Measurements from ENCODE around the gene PER1. TPM values are rescaled to one million over a fixed set of nuclear protein-coding genes. Genes with fewer than 3 reads are reported as not detected.

The PER1 gene
- total RNA-seq, 1 experiment from 2014 or later: 17.1 TPM

DNA sequence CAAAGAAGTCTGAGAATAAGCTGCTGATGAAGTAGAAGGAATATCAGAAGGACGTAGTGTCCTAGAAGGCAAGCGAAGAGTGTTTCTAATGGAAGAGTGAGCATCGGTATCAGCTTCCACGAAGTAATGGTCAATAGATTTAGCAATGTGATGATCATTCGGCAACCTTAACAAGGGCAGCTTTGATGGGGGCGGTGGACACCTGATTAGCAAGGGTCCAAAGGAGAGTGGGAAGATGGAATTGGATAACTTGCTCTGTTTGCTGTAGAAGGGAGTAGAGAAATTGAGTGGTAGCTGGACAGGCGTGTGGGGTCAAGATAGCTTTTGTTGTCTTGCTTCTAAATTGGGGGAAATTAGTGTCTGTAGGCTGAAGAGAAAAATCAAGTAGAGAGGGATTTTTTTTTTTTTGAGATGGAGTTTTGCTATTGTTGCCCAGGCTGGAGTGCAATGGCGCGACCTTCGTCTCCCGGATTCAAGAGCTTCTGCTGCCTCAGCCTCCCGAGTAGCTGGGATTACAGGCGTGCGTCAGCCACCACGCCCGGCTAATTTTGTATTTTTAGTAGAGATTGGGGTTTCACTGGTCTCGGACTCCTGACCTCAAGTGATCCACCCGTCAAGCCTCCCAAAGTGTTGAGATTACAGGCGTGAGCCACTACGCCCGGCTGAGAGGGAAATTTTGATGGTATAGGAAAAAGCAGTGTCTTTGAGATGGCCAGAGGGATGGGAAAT lies 14.4 kb downstream of the PER1 start:
- peak overlapping the region; percentile 54 to 83 for H3K4me3 ChIP-seq (ENCODE audit: low read depth in 2 of 2, low read length in 2 of 2)
- no peaks in the 10 kb centered on the region for H3K36me3 ChIP-seq (ENCODE audit: control insufficient read depth, insufficient read depth, low read length)
- no peaks in the 10 kb centered on the region; the same call in 1 of the 2 replicates for H3K4me1 ChIP-seq (ENCODE audit: control insufficient read depth, insufficient read depth, low read length)
- in situ Hi-C loops (cut with HindIII; ENCODE audit: low pct_unique_long_range_greater_than_20kb, low sequenced_read_pairs): no loop called here
- DNase-seq (ENCODE audit: low read depth, low spot score): no peak
- H3K9me3 ChIP-seq (ENCODE audit: control insufficient read depth, insufficient read depth, low read depth, low read length): no peaks in the 10 kb centered on the region
- no peaks in the 10 kb centered on the region for H3K27me3 ChIP-seq (ENCODE audit: control insufficient read depth, insufficient read depth, low read length)
- BruUV-seq (replicated peaks): no TSS peak
- intact Hi-C loops (cut with micrococcal nuclease; ENCODE audit: unreplicated experiment): no loop called here
- ChIA-PET POLR2A (interaction anchor here (0.5 to 1.1 kb wide), 3 partner anchors 18 to 61 kb away, joined by 3 to 7 read pairs (median 3); no protein-coding TSS in a partner anchor), CTCF (interaction anchor here (0.7 to 0.9 kb wide), 2 partner anchors 19 to 87 kb away, joined by 4 to 7 read pairs; no protein-coding TSS in a partner anchor)
- ATAC-seq: no peak
- TF ChIP-seq POLR2AphosphoS5 (IDR thresholded peaks at IDR 0.05; ENCODE audit: low read depth, low read length) (no peak), CTCF (IDR thresholded peaks at IDR 0.05) (no peak), REST (IDR thresholded peaks at IDR 0.05; ENCODE audit: insufficient read depth in 1 of 2, low read depth in 2 of 2, low read length in 1 of 2) (no peak), SIN3A (IDR thresholded peaks at IDR 0.05; ENCODE audit: borderline replicate concordance, insufficient read depth, low read depth, low read length) (no peak), TCF7L2 (IDR thresholded peaks at IDR 0.05; ENCODE audit: low read depth, low read length) (no peak)
- H3K27ac ChIP-seq (ENCODE audit: low read length): peak overlapping the region; percentile 81

- DNase-seq (ENCODE audit: low read depth, low spot score) (no peak), ATAC-seq (no peak)
- H3K27me3 ChIP-seq (ENCODE audit: control insufficient read depth, insufficient read depth, low read length): no peaks in the 10 kb centered on the region
- H3K9me3 ChIP-seq (ENCODE audit: control insufficient read depth, insufficient read depth, low read depth, low read length): no peaks in the 10 kb centered on the region
- CTCF ChIA-PET: no interaction called here
- in situ Hi-C loops (cut with HindIII; ENCODE audit: low pct_unique_long_range_greater_than_20kb, low sequenced_read_pairs) (no loop called here), intact Hi-C loops (cut with micrococcal nuclease; ENCODE audit: unreplicated experiment) (no loop called here)
- no peak for TF ChIP-seq POLR2AphosphoS5 (IDR thresholded peaks at IDR 0.05; ENCODE audit: low read depth, low read length)
- TF ChIP-seq CTCF (IDR thresholded peaks at IDR 0.05): no peak
- TF ChIP-seq SIN3A (IDR thresholded peaks at IDR 0.05; ENCODE audit: borderline replicate concordance, insufficient read depth, low read depth, low read length): no peak
- no peak for TF ChIP-seq TCF7L2 (IDR thresholded peaks at IDR 0.05; ENCODE audit: low read depth, low read length)
- TF ChIP-seq REST (IDR thresholded peaks at IDR 0.05; ENCODE audit: insufficient read depth in 1 of 2, low read depth in 2 of 2, low read length in 1 of 2): no peak
- no peaks in the 10 kb centered on the region; the same call in 1 of the 2 replicates for H3K4me1 ChIP-seq (ENCODE audit: control insufficient read depth, insufficient read depth, low read length)
- no peaks in the 10 kb centered on the region for H3K36me3 ChIP-seq (ENCODE audit: control insufficient read depth, insufficient read depth, low read length)
- POLR2A ChIA-PET: interaction anchor here (0.7 kb wide), 1 partner anchor 39 kb away, joined by 6 read pairs; no protein-coding TSS in a partner anchor
- H3K27ac ChIP-seq (ENCODE audit: low read length): no peak overlapping the region
- BruUV-seq (replicated peaks): no TSS peak
- H3K4me3 ChIP-seq (ENCODE audit: low read depth in 2 of 2, low read length in 2 of 2): no peak overlapping the region
Measured at GRCh38 chr17:8133941-8134340, 18.3 kb downstream of the PER1 start.

All from Panc1 (cell line).